Measurements from ENCODE around the gene MANEAL.

- TF ChIP-seq, protein P1, sequence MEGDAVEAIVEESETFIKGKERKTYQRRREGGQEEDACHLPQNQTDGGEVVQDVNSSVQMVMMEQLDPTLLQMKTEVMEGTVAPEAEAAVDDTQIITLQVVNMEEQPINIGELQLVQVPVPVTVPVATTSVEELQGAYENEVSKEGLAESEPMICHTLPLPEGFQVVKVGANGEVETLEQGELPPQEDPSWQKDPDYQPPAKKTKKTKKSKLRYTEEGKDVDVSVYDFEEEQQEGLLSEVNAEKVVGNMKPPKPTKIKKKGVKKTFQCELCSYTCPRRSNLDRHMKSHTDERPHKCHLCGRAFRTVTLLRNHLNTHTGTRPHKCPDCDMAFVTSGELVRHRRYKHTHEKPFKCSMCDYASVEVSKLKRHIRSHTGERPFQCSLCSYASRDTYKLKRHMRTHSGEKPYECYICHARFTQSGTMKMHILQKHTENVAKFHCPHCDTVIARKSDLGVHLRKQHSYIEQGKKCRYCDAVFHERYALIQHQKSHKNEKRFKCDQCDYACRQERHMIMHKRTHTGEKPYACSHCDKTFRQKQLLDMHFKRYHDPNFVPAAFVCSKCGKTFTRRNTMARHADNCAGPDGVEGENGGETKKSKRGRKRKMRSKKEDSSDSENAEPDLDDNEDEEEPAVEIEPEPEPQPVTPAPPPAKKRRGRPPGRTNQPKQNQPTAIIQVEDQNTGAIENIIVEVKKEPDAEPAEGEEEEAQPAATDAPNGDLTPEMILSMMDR (IDR thresholded peaks at IDR 0.05) = no peak
- no peak for TF ChIP-seq POLR2A (IDR thresholded peaks at IDR 0.05)
These were observed 23.8 kb downstream of the MANEAL start for GRCh38 chr1:37817481-37817880.

All from testis (tissue), 2 donors.